ENCODE data around the gene PNPLA7.

Gene PNPLA7

GRCh38 chr9:137458194-137459151, 91.7 kb downstream of the PNPLA7 start:
- Histone ChIP-seq H3K27ac (no peak overlapping the region), H3K4me1 (no peaks in the 10 kb centered on the region), H3K9me3 (ENCODE audit: control insufficient read depth, low read length) (no peaks in the 10 kb centered on the region), H3K36me3 (ENCODE audit: control insufficient read depth, insufficient read depth, low read length) (no peaks in the 10 kb centered on the region), H3K4me3 (ENCODE audit: low read depth, low read length) (peak overlapping the region; percentile 52), H3K4me2 (ENCODE audit: low read length) (peak overlapping the region; percentile 91), H3K27me3 (ENCODE audit: control insufficient read depth, insufficient read depth, low read length) (no peaks in the 10 kb centered on the region), H3K9ac (no peak overlapping the region), H3K79me2 (no peaks in the 10 kb centered on the region), H2AFZ (peak overlapping the region; percentile 73)
- TF ChIP-seq CTCF (IDR thresholded peaks at IDR 0.05), result no peak

GRCh38 chr9:137457406-137458193, 92.6 kb downstream of the PNPLA7 start:
- no peaks in the 10 kb centered on the region for H3K4me1 ChIP-seq
- H3K79me2 ChIP-seq, result no peaks in the 10 kb centered on the region
- no peaks in the 10 kb centered on the region for H3K9me3 ChIP-seq (ENCODE audit: control insufficient read depth, low read length)
- H3K9ac ChIP-seq, result no peak overlapping the region
- H3K27me3 ChIP-seq (ENCODE audit: control insufficient read depth, insufficient read depth, low read length), result no peaks in the 10 kb centered on the region
- TF ChIP-seq CTCF (IDR thresholded peaks at IDR 0.05), result no peak
- no peak overlapping the region for H2AFZ ChIP-seq
- H3K36me3 ChIP-seq (ENCODE audit: control insufficient read depth, insufficient read depth, low read length), result no peaks in the 10 kb centered on the region
- H3K27ac ChIP-seq, result no peak overlapping the region
- no peak overlapping the region for H3K4me2 ChIP-seq (ENCODE audit: low read length)
- no peak overlapping the region for H3K4me3 ChIP-seq (ENCODE audit: low read depth, low read length)

- Histone ChIP-seq H3K36me3 (ENCODE audit: control insufficient read depth, insufficient read depth, low read length) (no peaks in the 10 kb centered on the region), H3K4me1 (no peaks in the 10 kb centered on the region), H3K79me2 (no peaks in the 10 kb centered on the region), H3K27ac (no peak overlapping the region), H3K9me3 (ENCODE audit: control insufficient read depth, low read length) (no peaks in the 10 kb centered on the region), H3K27me3 (ENCODE audit: control insufficient read depth, insufficient read depth, low read length) (no peaks in the 10 kb centered on the region), H3K4me2 (ENCODE audit: low read length) (no peak overlapping the region), H3K4me3 (ENCODE audit: low read depth, low read length) (no peak overlapping the region), H2AFZ (no peak overlapping the region), H3K9ac (no peak overlapping the region)
- TF ChIP-seq CTCF (IDR thresholded peaks at IDR 0.05), result no peak
These were observed 93.3 kb downstream of the PNPLA7 start for GRCh38 chr9:137456864-137457405.

- Histone ChIP-seq H3K4me1 (no peaks in the 10 kb centered on the region), H3K27ac (no peak overlapping the region), H3K4me3 (ENCODE audit: low read depth, low read length) (no peak overlapping the region), H3K27me3 (ENCODE audit: control insufficient read depth, insufficient read depth, low read length) (no peaks in the 10 kb centered on the region), H3K4me2 (ENCODE audit: low read length) (no peak overlapping the region), H3K36me3 (ENCODE audit: control insufficient read depth, insufficient read depth, low read length) (no peaks in the 10 kb centered on the region), H3K9ac (no peak overlapping the region), H3K79me2 (no peaks in the 10 kb centered on the region), H2AFZ (no peak overlapping the region), H3K9me3 (ENCODE audit: control insufficient read depth, low read length) (no peaks in the 10 kb centered on the region)
- TF ChIP-seq CTCF (IDR thresholded peaks at IDR 0.05), result no peak
These were observed 93.9 kb downstream of the PNPLA7 start for GRCh38 chr9:137456061-137456863.

Measured in parathyroid adenoma (tissue), 2 donors.